Stimulated activated CD4-positive, alpha-beta T cell treated with anti-CD3 and anti-CD28 coated beads, Interleukin-2, amount 100 ng/mL, for 4 hours (primary cell): ENCODE measurements around the gene EHMT1.
"Not testable (repeated sequence)": the region's sequence is repeated elsewhere in the genome, so short reads cannot be mapped to it uniquely, and the experiment has no call there.

Source experiments
- DNase-seq: peaks from one replicate; pipeline ENCODE4 v3.0.0-alpha.2; 2020; ENCODE audit warnings: low read depth

The EHMT1 gene

DNA sequence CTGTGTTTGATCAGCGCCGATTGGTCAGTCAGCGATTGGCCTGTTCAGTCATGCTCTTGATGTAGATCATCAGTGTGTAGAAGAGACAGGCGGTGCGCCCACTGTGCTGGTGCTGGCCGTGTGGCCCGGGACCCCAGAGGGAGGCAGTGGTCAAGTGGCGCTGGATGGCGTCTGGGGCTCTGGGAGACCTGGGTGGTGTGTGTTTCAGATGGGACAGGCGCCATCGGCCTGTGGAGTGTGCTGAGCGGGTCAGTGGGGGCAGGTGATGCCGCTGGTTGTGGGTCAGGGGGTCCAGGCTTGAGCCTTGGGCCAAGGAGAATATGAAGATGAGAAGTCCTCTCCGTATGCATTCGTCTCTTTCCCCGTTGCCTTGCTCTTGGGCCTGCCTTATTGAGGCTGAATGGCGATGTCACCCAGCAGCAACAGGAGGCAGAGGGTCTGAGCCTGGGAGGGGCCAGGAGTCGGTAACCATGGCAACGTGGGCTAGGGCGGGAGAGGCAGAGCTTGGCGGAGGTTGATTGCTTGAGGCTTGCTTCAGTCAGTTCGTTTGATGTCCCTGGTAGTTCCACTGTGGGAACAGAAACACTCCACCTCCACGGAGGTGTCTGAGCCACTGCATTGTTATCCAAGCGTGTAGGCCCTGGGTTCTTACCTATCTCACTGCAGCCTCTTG is 141.0 kb downstream of the EHMT1 start:
- DNase-seq: no peak

DNA sequence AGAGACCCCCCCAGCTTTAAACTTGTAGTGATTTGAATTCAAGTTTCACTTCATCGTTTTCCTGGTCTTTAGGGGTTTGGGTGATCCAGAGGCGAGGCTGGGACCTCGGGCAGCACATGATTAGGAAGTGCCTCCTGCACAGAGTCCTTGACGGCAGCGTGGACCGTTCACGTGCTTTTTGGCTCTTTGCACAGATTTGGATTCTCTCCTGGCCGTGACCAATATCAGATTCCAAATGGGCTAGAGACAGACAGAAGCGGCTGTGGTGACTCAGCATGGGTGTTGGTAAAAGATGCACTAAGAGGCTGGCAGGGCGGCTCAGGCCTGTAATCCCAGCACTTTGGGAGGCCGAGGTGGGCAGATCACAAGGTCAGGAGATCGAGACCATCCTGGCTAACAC is 141.6 kb downstream of the EHMT1 start:
- DNase-seq: no peak

DNA sequence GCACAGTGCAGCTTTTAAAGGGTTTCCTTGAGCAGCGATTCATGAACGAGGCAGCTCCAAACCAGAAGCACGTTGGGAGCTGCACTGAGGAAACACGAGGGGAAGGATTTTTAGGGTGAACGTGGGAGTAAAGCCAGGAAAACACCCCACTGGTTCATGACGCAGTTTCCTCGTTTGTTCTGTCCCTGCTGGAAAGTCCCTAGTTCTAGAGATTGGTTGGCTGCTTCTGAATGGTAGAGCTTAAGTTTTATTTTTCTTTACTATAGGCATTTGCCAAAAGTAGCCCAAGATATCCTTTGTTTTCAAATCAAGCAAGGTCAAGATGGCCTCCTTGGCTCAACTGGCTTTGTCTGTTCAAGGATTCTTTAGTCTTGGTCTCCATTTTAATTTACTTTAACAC is 142.2 kb downstream of the EHMT1 start:
- DNase-seq: peak; percentile 9

DNA sequence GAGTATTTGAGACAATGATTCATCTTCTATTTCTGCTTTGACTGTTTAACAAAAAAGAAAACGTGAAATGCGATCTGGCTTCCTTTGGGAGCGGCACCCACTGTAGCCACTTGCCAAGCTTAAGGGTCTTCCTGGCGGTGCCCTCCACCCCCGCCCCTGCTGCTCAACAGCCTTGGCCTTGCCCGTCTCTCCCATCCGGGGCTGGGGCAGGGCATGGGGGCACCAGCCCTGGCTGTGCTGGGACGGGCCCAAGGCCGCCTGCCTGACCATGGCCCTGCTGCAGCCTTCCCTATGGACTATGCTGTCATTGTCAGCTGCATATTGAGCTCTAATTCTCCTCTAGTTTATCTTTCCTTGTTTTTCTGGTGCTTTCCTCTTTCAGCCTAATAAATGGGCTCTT is 143.0 kb downstream of the EHMT1 start:
- no peak for DNase-seq

DNA sequence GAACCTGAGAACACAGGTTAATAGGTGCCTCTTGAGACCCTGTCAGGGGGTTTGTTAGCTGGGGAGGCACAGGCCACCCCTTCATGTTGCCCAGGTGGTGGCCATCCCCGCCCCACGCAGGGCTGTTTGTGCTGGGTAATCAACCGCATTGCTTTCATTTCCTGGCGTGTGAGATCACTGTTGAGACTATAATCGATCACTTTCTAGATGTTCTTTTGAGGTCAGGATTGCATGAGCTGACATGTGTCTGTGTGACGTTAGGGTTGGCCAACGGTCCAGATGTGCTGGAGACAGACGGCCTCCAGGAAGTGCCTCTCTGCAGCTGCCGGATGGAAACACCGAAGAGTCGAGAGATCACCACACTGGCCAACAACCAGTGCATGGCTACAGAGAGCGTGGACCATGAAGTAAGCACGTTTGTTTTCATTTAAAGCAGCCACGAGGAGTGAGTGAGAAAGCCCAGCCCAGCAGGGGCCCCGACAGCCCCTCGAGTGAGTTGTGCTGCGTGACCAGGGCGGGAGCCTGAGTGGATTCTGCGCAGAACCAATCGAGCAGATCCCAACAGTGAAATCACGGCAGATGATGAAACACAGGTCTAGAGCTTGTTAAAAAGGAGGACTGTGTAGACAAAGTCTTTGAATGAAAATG is 143.7 kb downstream of the EHMT1 start:
- DNase-seq: no peak

DNA sequence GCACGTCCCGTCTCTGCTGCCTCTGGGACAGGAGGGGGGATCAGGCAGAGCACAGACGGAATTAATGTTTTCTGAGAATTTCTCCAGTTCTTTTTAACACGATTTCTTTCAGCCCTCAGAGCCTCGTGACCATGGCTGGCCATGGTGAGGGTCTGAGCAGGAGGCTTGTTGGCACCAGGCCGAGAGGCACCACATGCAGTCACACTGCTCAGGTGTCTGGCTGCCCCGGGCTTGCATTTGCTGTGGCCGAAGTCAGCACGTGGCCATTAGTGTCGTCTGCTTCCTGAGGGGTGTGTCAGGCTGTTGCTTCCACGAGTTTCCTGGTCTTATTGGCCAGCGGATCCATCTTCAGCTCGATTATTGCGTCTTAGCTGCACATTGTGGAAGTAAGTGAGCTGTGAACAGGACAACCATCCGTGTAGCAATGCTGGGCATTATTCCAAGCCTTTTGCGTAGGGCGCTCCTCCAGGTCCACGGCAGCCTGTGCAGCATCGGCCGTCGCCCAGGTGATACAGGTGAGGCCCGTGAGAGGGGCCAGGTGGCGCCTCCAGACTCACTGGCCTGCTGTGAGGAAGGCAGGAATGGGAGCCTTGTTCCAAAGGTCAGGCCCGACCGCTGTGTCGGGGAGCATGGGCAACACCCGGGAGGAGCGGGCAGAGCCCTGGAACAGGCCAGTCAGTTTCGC is 144.6 kb downstream of the EHMT1 start:
- no peak for DNase-seq

DNA sequence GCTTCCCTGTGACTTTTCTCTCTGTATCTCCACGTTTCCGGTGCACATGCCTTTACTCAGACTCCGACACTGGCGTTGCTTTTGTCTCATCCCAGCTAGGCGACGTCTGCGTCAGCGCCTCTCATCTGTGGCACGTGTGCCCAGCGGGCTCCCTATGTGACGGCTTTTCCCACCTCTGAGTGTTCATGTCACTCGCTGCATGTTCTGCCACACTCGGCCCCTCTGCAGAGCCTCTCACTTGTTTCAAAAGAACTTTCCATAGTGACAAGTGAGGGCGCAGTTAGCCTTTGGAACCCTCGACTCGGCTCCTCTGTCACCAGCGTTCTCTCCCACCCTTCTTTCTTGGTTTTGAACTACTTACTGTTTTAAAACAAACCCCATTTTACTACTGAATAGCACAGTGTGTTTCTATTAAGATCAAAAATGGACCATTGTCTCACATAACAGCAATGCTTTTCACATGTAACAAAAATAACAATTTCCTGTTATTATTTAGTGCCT is 145.4 kb downstream of the EHMT1 start:
- no peak for DNase-seq

DNA sequence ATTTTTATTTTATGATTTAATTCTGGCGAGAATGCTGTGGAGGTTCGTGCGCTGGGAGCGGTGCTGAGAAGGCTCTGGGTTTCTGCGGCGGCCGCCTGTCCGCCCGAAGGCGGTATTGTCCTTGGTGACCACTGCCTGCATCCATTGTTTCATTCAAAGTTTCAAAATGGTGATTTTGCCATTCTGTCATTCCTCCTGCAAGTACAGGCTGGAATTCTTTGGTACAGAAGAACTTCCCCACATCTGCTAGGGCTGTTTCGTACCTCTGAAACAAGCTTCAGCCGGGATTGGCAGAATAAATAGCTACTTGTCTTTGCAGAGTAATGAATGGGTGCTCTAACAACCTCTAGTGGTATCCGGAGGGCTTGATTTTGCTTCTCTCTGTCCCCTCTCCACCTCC is 146.2 kb downstream of the EHMT1 start:
- DNase-seq: no peak

DNA sequence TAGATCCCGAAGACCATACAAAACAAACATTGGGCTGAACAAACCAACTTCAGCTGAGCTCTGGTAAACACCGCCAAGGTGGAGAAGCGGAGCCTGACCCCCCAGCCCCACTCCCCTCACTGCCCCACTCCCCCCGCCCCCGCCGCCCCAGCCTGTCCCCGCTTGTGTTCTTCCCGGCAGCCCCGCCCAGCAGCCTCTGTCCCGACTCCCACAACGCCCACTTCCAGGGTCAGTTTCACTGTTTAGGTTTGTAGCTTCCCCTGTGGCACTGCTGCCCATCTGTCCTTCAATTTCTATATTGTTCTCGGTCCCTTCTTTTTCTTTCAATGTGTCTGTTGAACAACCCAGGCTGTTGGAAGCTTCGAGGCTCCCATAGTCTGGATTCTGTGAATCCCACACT is 146.7 kb downstream of the EHMT1 start:
- DNase-seq: no peak

DNA sequence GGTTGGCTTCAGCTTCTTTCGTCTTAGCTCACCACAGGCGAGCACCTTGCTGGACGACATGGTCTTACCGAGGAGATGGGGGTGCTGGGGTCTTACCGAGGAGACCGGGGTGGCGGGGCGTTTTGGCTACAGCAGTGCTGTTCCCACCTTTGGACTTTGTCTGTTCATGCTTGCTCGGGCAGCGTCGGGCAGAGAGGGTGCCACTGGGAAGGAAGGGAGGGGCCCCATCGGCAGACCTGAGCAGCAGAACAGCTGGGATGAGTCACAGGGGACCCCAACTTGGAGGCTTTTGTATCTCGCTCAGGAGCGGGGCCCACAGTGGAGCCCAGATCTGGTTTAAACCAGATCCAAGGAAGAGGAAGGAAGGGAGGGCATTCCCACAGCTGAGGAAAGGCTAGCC is 152.8 kb downstream of the EHMT1 start:
- no peak for DNase-seq

DNA sequence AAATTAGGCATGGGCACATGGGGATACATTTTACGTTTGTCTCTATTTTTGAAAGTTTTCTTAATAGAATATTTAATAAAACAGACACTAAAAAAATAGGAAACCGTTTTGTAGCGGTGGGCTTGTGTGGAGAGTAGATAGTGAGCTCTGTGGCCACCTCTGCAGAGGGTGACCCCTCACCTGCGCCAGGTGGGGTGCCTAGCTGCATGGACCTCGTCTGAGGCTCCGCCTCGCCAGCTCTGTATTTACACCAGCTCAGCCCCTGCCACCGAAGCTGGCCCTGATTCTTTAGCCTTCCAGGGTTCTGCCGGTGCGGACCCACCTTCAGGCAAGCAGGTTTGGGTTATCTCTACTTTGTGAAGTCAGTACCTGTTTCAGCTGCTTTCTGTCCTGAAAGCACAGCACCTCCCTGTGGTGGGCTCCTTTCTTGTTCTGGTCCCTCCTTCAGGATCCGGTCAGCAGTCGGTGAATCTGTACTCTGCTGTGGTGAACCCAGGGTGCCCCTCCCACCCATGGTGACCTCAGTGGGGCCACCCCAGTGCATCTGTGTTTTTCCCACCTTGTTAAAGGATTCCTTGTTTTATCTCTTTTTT is 153.6 kb downstream of the EHMT1 start:
- no peak for DNase-seq

DNA sequence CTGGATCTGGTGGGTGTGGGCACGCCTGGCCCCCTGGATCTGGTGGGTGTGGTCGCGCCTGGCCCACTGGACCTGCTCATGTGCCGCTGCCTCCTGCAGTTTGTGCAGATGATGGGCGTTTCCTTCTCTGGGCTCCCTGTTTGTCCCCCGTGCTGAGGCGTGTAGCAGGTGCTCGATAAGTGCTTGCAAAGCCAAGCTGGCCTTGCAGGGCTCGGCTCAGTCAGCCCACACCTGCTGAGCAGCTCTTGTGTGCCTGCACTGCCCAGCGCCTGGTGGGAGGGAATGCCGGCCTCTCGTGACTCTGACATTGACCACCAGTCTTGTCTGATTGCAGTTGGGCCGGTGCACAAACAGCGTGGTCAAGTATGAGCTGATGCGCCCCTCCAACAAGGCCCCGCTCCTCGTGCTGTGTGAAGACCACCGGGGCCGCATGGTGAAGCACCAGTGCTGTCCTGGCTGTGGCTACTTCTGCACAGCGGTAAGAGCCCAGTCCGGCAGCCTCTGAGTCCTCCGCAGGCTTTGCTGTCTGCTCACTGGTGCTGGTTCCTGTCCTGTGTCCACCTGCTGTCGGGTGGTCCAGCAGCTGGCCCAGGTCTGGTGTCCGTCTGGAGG is 156.1 kb downstream of the EHMT1 start:
- no peak for DNase-seq

DNA sequence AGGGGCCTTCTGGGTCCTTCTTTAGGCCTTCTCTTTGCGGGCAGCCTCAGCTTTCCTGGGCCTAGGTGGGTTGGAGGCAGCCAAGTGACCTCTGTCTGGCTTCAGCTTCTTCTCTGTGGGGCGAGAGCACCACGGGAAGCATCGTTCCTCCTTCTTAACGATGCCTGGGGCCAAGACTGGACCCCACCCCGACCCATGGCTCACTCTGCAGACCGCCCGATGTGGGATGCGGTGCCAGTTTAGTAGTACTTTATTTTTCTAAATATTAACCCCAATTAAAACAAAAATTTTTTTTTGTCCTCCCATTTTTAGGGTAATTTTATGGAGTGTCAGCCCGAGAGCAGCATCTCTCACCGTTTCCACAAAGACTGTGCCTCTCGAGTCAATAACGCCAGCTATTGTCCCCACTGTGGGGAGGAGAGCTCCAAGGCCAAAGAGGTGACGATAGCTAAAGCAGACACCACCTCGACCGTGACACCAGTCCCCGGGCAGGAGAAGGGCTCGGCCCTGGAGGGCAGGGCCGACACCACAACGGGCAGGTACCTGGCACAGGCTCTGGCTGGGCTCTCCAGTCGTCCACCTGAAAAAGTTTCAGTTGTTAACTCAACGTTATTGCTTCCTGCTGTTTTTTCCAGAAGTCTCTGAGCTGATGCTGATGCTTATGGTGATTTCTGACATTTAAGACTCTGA is 157.6 kb downstream of the EHMT1 start:
- no peak for DNase-seq

DNA sequence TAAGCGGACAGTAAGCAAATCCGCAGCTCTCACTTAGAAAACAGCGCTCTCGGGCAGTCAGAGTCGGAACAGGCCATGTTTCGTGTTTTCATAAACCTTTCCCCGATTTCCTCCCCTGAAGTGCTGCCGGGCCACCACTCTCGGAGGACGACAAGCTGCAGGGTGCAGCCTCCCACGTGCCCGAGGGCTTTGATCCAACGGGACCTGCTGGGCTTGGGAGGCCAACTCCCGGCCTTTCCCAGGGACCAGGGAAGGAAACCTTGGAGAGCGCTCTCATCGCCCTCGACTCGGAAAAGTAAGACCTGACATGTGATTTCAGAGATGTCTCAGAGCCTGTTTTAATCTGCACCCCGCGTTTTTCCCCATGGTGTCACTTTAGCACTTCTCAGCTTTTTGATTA is 159.0 kb downstream of the EHMT1 start:
- no peak for DNase-seq

DNA sequence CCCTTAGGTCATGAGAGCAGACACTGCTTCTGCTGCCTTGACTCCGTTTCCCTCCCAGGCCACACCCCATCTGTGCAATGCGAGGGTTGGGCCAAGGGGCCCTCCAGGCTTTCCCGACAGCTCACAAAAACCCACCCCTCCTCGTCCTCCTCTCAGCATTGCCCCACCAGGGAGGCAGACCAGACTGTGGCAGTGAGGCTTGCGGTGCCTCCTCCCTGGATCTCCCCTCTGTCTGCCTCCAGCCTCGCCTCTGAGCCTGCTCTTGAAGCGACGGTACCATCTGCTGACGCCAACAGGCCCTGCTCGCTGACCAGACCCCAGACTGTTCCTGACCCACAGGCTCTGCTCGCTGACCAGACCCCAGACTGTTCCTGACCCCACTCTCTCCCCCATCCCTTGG is 159.5 kb downstream of the EHMT1 start:
- DNase-seq: no peak

DNA sequence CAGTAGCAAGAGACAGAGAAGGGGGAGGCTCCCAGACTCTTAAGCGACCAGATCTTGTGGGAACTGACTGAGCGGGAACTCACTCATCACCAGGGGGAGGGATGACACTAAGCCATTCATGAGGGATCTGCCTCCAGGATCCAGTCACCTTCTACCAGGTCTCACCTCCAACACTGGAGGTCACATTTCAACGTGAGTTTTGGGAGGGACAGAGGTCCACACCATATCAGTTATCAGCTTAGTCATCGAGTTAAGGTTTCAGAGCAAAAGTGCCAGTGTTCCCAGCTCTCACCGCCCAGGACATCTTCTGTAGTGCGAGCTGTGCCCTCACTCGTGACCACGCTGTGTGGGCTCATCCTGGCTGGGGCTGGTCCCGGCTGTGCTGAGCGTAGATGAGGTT is 160.1 kb downstream of the EHMT1 start:
- no peak for DNase-seq

DNA sequence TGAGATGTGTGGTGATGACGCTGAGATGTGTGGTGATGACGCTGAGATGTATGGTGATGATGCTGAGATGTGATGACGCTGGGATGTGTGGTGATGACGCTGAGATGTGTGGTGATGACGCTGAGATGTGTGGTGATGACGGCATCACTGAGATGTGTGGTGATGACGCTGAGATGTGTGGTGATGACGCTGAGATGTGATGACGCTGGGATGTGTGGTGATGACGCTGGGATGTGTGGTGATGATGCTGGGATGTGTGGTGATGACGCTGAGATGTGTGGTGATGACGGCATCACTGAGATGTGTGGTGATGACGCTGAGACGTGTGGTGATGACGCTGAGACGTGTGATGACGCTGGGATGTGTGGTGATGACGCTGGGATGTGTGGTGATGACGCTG is 161.2 kb downstream of the EHMT1 start:
- not testable (repeated sequence) for DNase-seq

DNA sequence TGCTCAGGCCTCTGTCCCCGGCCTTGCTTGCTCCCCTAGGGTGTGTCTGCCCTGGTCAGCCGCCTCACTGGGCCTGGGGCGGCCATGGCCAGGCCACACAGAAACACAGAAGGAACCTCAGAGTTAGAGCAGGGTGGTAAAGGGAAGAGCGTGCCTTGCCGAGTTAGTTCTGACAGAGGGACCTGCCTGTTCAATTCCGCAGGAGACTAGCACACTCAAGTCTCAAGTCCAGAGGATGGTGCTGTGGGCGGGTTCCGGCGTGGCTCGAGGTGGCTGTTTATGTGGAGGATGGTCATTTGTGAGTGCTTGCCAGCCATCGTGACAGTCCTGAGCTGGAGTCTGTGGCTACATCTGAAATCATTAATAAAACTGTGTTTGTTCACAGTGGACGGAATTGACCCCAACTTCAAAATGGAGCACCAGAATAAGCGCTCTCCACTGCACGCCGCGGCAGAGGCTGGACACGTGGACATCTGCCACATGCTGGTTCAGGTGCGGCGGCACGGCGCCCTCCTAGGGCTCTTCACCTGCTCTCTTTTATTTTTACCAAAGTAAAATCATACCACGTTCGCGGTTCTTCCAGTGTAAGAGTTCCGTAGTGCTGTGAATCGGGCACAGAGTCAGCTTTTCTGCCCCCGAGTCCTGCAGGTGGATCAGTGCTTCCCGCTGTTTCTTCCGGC is 163.2 kb downstream of the EHMT1 start:
- no peak for DNase-seq

DNA sequence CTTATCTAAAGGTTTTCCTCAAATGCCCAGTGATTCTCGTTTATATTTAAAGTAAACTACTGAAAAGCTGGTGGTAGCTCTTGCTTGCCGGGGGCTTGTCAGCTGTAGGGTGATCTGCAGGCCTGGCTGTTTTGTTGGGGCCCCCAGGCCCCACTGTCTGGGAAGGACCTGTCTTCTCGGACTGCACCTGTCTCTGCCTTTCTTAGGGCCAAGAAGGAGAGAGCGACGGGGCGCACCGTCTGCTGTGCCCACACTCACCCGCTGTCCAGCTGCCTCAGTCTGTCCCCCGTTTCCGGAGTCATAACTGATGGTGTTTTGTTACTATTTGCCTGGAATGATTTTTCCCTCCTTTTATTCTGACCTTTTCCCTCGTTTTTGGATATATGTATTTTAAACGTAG is 164.7 kb downstream of the EHMT1 start:
- DNase-seq: no peak

DNA sequence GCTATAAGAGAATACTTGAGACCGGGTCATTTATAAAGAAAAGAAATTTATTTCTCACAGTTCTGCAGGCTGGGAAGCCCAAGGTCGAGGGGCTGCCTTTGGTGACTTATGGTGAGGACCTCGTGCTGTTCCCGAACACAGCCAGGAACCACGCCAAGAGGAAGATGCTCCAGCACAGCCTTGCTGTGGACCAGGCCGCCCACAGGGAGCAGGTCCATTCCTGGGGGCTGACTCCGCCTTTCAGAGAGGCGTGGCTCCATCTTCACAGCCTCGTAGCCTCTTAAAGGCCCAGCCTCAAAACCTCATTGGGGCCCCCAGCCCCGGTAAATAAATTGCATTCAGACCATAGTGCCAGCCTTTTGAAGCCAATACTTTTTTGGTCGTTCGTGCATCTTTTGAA is 165.2 kb downstream of the EHMT1 start:
- DNase-seq: no peak
